OCI-LY3 (cell line): Measurements from ENCODE around the gene HESX1.

ENCODE experiments used
- CTCF ChIP-seq: fragments of 200-600, 300-600 bp; sonication (generic); IDR thresholded peaks from 2 replicates; pipeline ENCODE4 v1.5.1; 2014; ENCODE audit warnings: antibody characterized with exemption, low read length, low read depth
- EZH2phosphoT487 ChIP-seq: fragments of 200-600 bp; shearing (Covaris generic); IDR thresholded peaks from 2 replicates; pipeline ENCODE4 v1.6.1; 2018; ENCODE audit warnings: antibody characterized with exemption, mixed run types, low read depth

- TF ChIP-seq CTCF (no peak), EZH2phosphoT487 (no peak)
Observed at GRCh38 chr3:57151749-57152148, 48.0 kb downstream of the HESX1 start.
